DLD1 (cell line): ENCODE data around the gene SNRPD3.

Experiments
- in situ Hi-C: cut with HindIII; loops from 2 replicates; pipeline ENCODE4 v1.10.0; 2017; ENCODE audit warnings: low sequenced_read_pairs

SNRPD3 gene

DNA sequence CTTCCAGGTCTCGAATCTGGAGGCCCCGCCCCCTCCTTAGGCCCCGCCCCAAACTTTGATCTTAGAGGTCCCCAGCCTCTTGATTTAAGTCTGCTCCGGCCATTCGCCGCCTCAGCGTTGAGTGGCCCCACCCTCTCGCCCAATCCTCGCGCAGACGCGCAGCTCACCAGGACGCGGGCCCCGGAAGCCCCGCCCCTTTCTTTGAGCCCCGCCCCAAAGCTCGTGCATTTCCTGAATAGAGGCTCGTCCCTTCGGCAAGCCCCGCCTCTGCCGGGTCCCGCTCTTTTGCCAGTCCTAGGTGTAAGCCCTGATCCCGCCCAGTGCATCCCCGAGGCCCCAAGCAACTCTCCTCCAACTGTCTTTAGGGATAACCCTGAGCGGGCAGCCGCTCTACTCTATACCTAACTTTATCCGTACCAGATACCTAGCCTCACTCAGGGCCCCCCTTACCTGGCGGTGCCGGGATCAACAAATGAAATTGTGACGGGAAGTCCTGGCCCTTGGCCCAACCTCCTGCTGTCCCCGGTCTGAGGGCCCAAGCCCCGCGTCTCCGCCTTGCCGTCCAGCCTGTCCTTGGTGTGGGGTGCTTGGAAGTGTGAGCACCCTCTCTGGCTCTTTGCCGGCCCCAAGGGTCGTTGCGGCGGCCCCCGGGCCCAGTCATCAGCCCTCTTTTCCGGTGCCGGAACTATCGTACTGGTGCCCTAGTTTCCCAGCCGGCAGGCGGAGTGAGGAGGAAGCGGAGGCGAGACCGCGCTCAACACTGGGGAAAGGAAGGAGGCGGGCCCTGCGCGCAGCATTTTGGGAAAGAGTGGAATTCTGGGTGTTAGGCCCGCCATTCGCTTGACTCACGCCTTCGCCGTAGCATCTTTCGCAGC, at the start of gene SNRPD3:
Gene SNRPD3, plus strand, starts transcription at position 835 of the 875 bp plus-strand sequence. CDS start 1,676 bp downstream, outside the sequence.
- in situ Hi-C loops: no loop called here

DNA sequence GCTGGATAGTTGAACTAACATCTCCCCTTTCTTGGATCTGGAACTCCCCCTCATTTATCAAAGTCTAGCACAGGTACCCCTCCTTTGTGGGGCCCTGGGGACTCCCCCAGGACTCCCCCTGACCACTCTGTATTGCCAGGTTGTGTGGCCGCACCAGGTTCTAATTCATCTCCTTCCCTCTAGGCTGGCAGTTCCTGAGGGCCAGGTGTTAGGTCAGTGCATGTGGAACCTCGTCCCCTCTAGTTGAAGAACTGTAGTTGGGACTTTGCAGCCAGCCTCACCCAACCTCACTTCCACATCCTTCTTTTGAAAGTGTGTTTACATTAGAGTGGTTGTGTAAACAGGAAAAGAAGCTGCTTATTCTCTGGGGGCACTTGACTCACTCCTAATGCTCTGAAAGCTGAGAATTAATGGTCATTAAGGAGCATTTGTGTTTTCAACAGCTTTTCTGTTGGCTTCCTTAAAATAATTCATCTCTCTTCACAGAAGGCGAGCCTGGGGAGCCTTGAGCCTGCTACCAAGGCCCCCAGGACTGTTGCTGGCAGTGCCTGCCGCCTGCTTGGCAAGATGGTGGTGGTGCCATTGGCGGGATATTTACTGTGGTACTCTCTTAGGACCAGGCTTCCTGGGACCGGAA, 48.9 kb upstream of the SNRPD3 start:
- in situ Hi-C loops: no loop called here

DNA sequence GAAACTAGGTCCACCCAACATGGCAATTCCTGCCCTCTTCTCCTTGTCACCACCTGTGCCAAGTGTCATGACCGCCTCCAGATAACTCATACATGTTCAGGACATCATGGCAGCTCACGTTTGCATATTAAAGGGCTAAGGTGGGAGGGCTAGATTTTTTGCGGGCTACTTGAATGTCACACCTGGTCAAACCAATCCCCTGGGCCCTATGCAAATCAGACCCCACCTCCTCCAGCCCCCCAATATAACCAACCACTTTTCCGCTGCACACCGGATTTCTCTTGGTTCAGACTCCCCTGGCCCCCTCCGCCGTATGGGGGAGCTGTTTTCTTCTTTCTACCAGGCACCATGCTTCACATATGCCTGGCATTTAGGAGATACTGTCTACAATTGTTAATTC, 48.1 kb upstream of the SNRPD3 start:
- in situ Hi-C loops: no loop called here

DNA sequence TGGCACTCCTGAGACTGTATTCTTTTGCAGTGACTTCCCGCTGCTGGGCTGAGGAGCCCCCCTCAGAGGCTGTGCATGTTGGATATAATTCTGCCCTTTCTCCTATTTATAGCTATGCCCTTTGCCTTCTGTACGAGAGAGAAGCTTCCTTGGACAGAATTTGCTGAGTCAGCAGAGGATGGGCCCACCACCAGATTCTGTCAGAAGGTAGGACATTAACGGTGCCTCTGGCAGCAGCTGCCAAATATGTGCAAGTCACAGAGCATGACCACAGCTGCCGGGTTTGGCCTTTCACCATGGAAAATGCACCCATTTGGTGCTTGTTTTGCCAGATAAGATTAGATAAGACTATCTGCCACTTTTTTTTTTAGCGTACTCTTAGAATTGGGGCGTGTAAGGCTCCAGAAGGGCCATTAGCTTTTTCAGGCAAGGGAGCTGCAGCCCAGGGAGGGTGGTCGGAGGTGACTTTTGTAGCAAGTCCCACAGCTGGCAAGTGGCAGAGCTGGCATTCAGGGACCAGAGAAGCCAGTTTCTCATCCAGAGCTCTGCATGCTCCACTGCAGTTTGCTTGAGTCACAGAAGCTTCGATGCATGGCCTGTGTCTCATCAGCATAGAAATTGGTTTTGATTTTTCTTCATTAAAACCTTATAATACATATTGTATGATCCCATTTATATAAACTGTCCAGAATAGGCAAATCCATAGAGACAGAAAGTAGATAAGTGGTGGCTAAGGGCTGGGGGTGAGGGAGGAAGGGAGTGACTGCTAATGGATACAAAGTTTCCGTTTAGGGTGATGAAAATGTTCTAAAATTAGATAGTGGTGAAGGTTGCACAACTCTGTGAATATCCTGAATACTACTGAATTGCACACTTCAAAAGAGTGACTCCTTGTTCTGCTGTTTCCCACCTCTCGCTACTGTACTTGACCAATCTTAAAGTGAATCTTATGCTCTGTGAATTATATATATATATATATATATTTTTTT, 44.9 kb upstream of the SNRPD3 start:
- in situ Hi-C loops: no loop called here

DNA sequence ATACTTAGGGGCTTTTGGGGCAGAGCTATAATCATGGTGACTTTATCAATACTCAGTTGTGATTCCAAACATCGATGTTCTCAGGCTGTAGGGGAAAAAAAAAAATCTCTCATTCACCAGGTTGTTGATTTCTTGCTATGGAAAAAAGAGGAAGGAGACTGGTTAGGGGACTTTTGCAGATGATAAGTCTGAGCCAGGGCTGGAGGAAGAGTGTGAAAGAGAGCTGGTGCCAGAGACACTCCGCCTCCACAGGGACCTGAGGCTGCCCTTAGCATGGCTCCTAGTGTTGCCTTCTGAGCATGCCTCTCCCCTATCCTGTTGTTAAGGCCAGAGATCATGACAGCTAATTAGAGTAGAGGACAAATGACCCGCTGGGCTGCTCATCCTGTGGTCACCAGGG, 43.8 kb upstream of the SNRPD3 start:
- in situ Hi-C loops: no loop called here

DNA sequence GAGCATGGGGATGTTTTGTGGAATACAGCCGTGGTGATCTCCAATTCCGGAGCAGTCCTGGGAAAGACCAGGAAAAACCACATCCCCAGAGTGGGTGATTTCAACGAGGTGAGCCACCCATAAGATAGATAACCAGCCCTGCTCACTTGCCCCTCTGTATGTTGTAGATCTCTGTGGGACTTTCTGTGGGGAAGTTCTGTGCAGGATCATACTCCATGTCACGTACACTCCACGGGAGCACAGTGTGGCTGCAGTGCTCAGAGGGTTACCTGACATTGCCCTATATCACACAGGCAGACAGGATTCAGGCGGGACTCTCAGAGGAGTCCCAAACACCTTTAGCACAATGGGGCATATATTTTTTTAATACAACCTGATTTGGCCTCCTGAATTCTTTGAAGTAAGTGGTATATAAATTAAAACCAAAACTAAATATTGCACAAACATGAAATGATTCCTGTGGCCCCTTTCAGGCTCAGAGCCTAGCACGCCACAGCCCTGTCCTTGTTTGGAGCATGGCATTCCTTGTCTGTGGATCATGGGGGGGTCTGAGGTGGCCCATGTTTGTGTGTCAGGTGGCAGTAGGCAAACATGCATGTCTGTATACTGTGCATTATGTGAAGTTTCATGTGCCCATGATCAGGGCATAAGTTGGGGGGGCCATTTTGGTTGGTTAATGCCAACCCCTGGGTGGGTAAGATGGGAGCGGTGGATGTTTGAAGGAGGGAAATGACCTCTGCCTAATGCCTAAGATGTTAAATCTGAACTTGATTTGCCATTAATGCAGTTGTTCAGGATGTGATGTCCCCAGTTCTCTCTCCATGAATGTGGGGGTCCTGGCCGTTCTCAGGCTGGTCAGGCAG, 42.2 kb upstream of the SNRPD3 start:
- in situ Hi-C loops: no loop called here

DNA sequence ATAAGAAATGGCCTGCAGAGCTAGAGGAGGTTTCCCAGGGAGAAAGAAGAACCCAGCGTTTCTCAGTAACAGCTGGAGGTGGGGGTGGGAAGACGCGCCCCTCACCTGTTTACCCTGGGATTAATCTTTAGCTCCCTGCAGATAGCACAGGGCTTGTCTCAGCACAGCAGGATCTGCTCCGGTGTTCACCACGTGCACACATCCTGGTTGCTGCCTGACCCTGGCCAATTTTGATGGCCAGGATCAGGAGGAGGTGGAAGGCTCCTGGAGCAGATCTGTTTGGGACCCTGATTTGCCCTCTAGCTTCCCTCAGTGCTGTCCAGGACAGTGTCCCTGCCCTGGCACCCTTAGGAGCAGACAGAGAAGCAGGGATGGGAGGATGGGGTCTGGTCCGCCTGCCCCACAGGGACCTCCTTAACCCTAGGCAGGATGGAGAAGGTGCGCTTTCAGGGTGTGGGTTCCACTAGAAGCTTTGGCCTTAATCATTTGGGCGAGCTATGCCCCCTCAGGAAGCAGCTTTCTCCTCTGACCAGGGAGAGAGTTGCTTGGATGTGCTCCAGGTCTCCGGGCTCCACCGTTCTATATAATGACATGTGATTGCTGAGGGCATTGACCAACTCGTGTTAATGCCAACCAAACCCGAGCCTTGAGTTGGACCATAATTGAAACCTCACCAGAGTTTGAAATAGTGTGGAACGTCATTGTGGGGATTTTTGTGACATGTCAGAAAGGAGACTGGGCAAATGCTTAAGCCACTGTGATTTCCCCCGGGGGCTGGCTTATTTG, 41.4 kb upstream of the SNRPD3 start:
- in situ Hi-C loops: no loop called here

DNA sequence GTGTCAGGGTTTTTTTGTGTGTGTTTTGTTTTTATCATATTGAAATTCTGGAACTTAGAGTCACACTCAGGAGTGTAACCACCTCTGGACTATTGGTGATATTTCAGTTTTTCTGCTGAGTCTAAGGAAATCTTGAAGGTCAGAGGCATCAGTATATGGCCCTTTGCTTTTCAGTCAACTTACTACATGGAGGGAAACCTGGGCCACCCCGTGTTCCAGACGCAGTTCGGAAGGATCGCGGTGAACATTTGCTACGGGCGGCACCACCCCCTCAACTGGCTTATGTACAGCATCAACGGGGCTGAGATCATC, 40.8 kb upstream of the SNRPD3 start:
- in situ Hi-C loops: no loop called here

DNA sequence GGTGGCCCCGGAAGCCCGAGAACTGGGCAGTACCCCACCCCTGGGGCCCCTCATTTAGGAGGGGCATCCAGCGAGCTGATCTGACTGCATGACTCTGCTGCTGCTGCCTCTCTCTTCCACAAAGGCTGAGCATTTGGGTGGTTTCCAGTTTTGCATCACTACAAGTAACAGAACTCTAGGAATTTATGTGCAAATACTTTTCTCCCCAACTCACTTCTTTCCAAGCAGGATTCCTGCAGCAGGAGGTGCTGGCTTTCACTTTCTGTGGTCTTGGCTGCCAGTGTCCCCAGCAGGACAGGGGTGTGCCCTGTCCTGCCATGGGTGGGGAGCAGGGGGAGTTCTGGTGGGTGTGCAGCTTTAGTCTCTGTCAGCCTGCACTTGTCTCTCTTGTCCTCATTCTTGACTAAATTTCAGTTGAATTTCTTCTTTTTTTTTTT, 39.5 kb upstream of the SNRPD3 start:
- in situ Hi-C loops: no loop called here

DNA sequence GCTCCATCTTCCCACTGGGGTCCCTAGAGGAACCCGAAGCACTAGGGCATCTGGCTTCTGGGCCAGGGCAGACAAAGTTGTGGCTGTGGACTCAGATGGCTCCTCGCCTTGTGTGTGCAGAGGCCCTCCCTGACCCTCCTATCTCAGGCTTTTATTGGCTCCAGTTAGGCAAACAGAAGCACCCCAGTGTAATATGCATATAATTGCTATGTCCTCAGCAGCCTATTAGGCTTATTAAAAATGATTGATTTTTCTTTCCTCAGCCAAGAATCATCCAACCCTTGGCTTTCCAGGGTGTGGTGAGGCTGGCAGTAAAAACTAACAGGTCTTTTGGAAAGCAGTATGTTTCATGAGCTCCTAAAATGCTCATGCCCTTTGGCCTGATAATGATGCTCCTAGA, 38.4 kb upstream of the SNRPD3 start:
- in situ Hi-C loops: no loop called here

DNA sequence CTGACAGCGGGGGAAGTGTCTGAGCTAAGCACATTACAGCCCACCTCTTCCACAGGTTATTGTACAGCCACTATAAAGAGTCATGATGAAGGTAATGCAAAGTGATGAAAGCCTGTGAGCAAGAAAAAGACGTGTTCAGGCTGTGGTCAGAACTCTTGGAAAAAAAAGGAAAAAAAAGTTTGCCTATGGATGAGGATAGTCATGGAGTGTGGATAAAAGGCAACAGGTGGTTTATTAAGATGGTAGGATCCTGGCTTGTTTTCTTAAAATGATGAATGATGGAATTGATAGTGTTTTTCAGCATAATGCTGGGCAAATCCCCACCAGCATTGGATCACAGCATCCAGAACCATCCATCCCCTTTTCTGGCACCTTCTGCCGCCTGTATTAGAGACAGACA, 37.6 kb upstream of the SNRPD3 start:
- in situ Hi-C loops: no loop called here

DNA sequence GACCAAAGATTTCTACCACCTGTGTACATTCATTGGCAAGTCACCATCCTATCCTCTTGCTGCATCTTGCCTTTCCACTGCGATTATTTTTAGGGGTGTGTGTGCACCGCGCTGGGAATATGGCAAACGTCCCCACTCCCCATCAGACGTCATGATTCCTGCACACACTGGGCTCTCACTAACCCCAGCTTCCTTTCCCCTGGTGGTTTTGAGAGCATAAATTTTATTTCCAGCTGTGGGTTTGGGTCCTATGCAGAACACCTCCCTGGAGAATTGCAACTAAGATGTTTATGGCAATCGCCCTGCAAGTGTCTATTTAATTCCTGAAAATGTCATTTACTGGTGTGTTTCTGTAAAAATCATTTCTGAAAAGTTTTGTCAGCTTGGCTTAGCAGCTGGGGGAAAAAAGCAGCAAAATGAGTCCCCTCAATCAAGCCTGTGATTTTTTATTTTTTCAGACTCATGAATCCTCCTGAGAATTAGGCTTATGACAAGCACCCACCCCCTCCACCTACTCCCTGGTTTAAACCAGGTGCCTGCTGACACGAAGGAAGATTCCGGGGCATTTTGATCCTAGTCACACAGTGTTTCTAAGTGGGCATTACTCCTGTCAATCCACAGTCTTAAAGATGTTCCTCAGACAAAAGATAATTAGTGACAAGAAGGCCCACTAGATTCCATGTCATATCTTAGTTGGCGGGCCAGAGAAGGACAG, 36.9 kb upstream of the SNRPD3 start:
- in situ Hi-C loops: no loop called here

DNA sequence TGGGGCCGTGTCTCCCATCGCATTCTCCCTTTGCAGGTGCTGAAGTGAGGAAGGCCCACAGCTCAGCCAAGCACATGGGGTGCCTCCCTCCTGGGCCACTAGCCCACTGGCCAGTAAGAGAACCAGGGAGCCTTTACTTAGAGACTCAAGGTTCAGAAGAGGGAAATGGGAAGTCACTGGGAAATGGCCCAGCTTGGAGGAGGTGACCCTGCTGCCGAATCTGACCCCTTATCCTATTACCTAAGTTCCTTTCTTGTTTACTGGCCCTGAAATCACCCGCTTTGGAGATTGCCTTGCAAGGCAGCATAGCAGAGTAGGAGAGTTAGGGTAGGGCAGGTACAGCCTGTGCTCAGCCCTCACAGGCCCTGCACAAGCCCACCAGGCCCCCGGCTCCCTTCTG, 36.3 kb upstream of the SNRPD3 start:
- in situ Hi-C loops: no loop called here

DNA sequence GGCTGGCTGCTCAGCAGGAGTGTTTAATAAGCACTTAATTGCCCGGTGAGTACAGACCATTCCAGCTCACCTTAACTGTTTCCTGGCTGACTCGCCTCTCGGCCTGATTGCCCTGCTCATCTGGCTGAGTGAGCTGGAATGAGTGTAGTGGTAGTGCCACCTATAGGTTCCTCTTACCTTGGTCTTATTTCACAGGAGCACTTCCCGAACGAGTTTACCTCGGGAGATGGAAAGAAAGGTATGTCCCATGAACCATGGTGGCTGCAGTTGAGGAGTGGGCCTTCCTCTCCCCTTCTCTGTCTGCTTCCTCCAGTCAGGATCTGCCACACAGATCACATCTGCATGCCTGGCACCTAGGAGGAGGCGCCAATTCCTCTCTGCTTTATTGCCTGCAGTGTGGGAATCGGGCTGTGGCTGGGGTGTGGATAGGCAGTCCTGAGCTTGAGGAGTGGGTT, 34.0 kb upstream of the SNRPD3 start:
- in situ Hi-C loops: no loop called here

DNA sequence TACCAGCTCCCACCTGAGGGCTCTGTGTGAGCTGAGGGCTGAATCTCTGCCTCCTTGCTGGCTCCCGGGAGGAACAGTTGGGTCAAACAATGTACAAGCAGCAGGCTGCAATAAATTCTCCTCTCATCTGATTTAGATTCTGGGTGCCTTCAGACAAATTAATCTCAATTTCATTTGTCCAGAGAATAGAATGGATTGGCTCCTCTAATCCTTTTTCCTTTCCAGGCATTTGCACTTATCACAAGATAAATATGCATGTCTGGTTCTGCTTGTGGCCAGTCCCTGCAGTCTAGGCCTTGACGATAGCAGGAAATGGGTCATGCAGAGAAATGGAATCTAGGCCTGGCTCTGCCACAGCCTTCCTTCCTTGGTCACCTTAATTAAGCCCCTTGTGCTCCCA, 31.9 kb upstream of the SNRPD3 start:
- in situ Hi-C loops: no loop called here

DNA sequence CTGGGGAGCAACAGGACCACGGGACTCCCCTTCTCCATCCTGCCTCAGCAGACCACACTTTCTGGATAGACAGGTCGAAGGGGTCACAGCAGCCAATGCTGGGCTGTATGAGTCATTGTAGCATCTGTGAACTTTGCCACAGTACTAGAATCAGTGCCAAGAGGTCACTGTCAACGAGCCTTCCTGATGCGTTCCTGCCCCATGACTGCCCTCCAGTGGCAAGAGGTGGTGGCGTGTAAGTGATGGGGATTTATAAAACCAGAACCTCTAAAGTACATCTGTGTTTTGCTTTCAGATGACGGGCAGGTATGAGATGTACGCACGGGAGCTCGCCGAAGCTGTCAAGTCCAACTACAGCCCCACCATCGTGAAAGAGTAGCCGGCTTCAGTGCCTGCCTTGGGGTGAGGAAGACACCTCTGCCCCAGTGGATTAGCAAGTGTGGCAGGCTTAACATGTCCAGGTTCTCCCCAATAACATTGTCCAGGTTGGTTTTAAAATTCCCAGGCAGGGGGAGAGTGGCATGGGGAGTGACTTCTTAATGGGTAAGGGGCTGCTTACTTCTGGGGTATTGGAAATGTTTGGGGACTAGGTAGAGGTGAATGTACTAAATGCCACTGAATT, 30.3 kb upstream of the SNRPD3 start:
- in situ Hi-C loops: no loop called here

DNA sequence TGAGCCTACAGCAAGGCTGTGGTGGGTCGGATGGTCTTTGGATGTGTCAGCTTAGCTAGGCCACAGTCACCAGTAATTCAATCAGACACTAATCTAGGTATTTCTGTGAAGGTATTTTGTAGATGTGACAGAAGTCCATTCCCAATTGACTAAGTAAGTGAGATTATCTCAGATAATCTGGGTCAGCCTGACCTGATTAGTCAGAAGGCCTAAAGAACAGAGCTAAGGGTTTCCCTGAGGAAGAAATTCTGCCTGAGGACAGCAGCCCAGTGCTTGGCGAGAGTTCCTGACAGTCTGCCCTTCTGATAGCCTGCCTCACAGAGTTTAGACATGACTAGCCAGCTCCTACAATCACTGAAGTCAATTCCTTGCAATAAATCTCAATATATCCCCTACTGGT, 29.6 kb upstream of the SNRPD3 start:
- in situ Hi-C loops: no loop called here

DNA sequence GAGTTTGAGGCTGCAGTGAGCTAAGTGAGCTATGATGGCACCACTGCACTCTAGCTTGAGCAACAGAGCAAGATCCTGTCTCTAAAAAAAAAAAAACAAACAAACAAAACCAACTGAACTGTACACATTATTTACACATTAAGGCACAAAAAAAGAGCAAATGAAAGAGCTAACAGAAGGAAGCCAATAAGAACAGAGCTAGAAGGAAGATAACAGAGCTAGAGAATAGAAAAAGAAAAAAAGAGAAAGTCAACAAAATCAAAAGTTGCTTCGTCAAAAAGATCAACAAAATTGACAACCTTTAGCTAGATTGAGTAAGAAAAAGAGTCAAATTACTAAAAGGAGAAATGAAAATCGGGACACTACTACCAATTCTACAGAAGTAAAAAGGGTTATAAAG, 25.9 kb upstream of the SNRPD3 start:
- in situ Hi-C loops: no loop called here
